Panc1 (cell line): ENCODE results near the gene ESR1. TPM values are rescaled to one million over a fixed set of nuclear protein-coding genes. Genes with fewer than 3 reads are reported as not detected.

Experiments used
- ATAC-seq: fragments of 200-7000 bp; cut with Tn5 transposase; 2 replicates; pipeline ENCODE4 v1.9.1; 2020; ENCODE audit warnings: mild to moderate bottlenecking, moderate library complexity
- BruUV-seq: library from RNA; stranded (reverse); fragments of 400-500 nt; replicated peaks from 2 replicates; lab custom pipeline; 2021; lab: Mats Ljungman, UMichigan
- CTCF ChIA-PET: fragments of 300-600 bp; sonication (Branson Sonifier 250); formaldehyde crosslinking; loops from one replicate; lab custom pipeline; 2022; ENCODE audit warnings: antibody characterized with exemption; lab: Charles Lee
- POLR2A ChIA-PET: fragments of 300-600 bp; sonication (Branson Sonifier 250); formaldehyde crosslinking; loops from one replicate; lab custom pipeline; 2022; ENCODE audit warnings: antibody characterized with exemption; lab: Charles Lee
- DNase-seq: peaks from one replicate; pipeline ENCODE4 v3.0.0-alpha.2; 2010; ENCODE audit warnings: low read depth, low spot score
- H3K27ac ChIP-seq: 2 replicates; pipeline ENCODE4 v1.5.1; 2011; ENCODE audit warnings: mild to moderate bottlenecking, low read length, inconsistent platforms
- H3K27me3 ChIP-seq: fragments of 200-500 bp; sonication (Bioruptor generic); 2 replicates; pipeline ENCODE4 v1.6.0; 2014; ENCODE audit warnings: low read length, inconsistent platforms; ENCODE audit not compliant: control insufficient read depth, insufficient read depth
- H3K36me3 ChIP-seq: fragments of 200-500 bp; sonication (Bioruptor generic); 2 replicates; pipeline ENCODE4 v1.5.1; 2014; ENCODE audit warnings: inconsistent platforms, mild to moderate bottlenecking, low read length, moderate library complexity; ENCODE audit not compliant: control insufficient read depth, insufficient read depth
- H3K4me1 ChIP-seq: 2 replicates; pipeline ENCODE4 v1.5.1; 2011; ENCODE audit warnings: inconsistent platforms, mild to moderate bottlenecking, low read length, moderate library complexity; ENCODE audit not compliant: control insufficient read depth, insufficient read depth
- H3K4me3 ChIP-seq, 2 experiments: 2 replicates each; pipeline ENCODE4 v1.5.1; 2011 to 2012; ENCODE audit warnings: low read depth in 2 of 2, low read length in 2 of 2, mild to moderate bottlenecking in 2 of 2, inconsistent platforms in 1 of 2, moderate library complexity in 1 of 2
- H3K9me3 ChIP-seq: fragments of 200-500 bp; sonication (Bioruptor generic); 2 replicates; pipeline ENCODE4 v1.5.1; 2014; ENCODE audit warnings: low read depth, mild to moderate bottlenecking, inconsistent platforms, low read length, moderate library complexity; ENCODE audit not compliant: control insufficient read depth, insufficient read depth
- POLR2AphosphoS5 ChIP-seq: IDR thresholded peaks from 2 replicates; pipeline ENCODE4 v1.6.1; 2012; ENCODE audit warnings: mild to moderate bottlenecking, low read depth, low read length, moderate library complexity
- SIN3A ChIP-seq: IDR thresholded peaks from 2 replicates; pipeline ENCODE4 v1.6.1; 2012; ENCODE audit warnings: low read depth, mild to moderate bottlenecking, low read length, moderate library complexity, borderline replicate concordance; ENCODE audit not compliant: insufficient read depth
- TCF7L2 ChIP-seq: IDR thresholded peaks from 2 replicates; pipeline ENCODE4 v1.6.1; 2011; ENCODE audit warnings: mild to moderate bottlenecking, low read depth, low read length, inconsistent platforms
- in situ Hi-C: cut with HindIII; loops from 2 replicates; pipeline ENCODE4 v1.10.0; 2016; ENCODE audit warnings: low sequenced_read_pairs, low pct_unique_long_range_greater_than_20kb
- intact Hi-C: fragments of 100-400 bp; cut with micrococcal nuclease; formaldehyde crosslinking; loops from one replicate; pipeline ENCODE4 v1.10.0; 2022; ENCODE audit not compliant: unreplicated experiment
- total RNA-seq: library from RNA; stranded (reverse); gene quantifications from one replicate; pipeline ENCODE4 v1.2.1, GENCODE V29; 2021; ENCODE audit not compliant: unreplicated experiment
- TF ChIP-seq, protein P1 (sequence below): fragments of 450-650 bp; IDR thresholded peaks from 2 replicates; pipeline ENCODE4 v1.5.1; 2017; ENCODE audit warnings: mild to moderate bottlenecking
- TF ChIP-seq, protein P2 (sequence below), 2 experiments: IDR thresholded peaks; 2 replicates each; pipeline ENCODE4 v1.6.1; 2011 to 2012; ENCODE audit warnings: low read depth in 2 of 2, control low read depth in 1 of 2, low read length in 1 of 2, mild to moderate bottlenecking in 1 of 2, moderate library complexity in 1 of 2; ENCODE audit not compliant: insufficient read depth in 1 of 2

ESR1 gene
- total RNA-seq, 1 experiment from 2014 or later: 0.03 TPM

DNA sequence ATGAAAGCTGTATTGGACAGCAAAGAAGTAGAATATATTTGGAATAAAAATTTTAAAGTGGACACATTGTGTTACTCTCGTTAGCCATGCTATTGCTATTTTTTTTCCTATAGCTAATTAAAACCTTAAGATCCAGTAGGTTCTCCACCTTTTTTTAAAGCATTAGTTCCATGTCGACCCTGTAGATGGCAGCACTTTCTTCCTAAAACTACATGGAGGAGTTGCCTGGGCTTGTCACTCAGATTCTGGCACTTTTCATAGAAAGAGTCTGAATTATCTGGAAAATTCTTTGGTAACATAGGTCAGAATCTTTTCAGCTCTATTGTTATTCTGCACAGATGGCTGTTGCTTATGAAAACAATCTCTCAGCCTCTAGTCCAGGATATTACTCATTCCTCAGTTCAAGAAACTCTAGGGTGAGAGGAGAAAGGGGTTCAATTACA, 42.0 kb upstream of the ESR1 start:
- H3K36me3 ChIP-seq: no peaks in the 10 kb centered on the region
- no TSS peak for BruUV-seq
- ATAC-seq (0 out of 2 replicates have a peak, but pooled peaks have one; percentile 59), DNase-seq (peak; percentile 39)
- no peaks in the 10 kb centered on the region; the same call in 1 of the 2 replicates for H3K4me1 ChIP-seq
- POLR2A ChIA-PET: interaction anchor here (0.6 kb wide), 1 partner anchor 278 kb away, joined by 5 read pairs; no protein-coding TSS in a partner anchor
- no peak overlapping the region for H3K4me3 ChIP-seq
- H3K27me3 ChIP-seq: no peaks in the 10 kb centered on the region
- no peak overlapping the region for H3K27ac ChIP-seq
- TF ChIP-seq, protein P1, sequence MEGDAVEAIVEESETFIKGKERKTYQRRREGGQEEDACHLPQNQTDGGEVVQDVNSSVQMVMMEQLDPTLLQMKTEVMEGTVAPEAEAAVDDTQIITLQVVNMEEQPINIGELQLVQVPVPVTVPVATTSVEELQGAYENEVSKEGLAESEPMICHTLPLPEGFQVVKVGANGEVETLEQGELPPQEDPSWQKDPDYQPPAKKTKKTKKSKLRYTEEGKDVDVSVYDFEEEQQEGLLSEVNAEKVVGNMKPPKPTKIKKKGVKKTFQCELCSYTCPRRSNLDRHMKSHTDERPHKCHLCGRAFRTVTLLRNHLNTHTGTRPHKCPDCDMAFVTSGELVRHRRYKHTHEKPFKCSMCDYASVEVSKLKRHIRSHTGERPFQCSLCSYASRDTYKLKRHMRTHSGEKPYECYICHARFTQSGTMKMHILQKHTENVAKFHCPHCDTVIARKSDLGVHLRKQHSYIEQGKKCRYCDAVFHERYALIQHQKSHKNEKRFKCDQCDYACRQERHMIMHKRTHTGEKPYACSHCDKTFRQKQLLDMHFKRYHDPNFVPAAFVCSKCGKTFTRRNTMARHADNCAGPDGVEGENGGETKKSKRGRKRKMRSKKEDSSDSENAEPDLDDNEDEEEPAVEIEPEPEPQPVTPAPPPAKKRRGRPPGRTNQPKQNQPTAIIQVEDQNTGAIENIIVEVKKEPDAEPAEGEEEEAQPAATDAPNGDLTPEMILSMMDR: peak; percentile 73; the same call in 1 of the 2 replicates
- TF ChIP-seq POLR2AphosphoS5: no peak
- CTCF ChIA-PET: interaction anchor here (0.6 to 1.3 kb wide), 2 partner anchors 359 to 502 kb away, joined by 3 to 4 read pairs; no protein-coding TSS in a partner anchor
- in situ Hi-C loops (no loop called here), intact Hi-C loops (loop anchor here (2.0 kb wide), 2 partner anchors 359 to 503 kb away; no protein-coding TSS in a partner anchor)
- H3K9me3 ChIP-seq: no peaks in the 10 kb centered on the region

DNA sequence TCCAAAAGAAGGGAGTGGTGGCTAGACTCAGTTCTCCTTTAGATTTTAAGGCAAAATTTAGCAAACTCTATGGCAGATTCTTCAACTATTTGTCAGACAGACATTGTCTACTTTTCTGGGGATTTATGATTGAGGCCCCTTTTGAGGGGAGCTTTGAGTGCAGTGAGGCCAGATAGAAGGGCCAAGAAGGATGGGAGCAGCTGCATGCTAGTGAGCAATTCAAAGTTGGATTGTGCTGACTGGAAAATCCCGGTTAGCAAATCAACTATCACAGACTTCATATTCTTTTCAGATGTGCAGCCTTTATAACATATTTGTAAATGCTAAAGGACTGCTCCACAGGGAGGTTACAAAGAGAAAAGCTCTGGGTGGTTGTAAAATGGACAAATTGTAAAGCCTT, 35.0 kb upstream of the ESR1 start:
- DNase-seq (no peak), ATAC-seq (no peak)
- Histone ChIP-seq H3K36me3 (no peaks in the 10 kb centered on the region), H3K27me3 (peaks cover 3% of the 10 kb centered on the region; the same call in 1 of the 2 replicates), H3K27ac (no peak overlapping the region), H3K9me3 (no peaks in the 10 kb centered on the region), H3K4me1 (no peaks in the 10 kb centered on the region), H3K4me3 (no peak overlapping the region)
- CTCF ChIA-PET: no interaction called here
- POLR2A ChIA-PET: no interaction called here
- TF ChIP-seq, protein P2, sequence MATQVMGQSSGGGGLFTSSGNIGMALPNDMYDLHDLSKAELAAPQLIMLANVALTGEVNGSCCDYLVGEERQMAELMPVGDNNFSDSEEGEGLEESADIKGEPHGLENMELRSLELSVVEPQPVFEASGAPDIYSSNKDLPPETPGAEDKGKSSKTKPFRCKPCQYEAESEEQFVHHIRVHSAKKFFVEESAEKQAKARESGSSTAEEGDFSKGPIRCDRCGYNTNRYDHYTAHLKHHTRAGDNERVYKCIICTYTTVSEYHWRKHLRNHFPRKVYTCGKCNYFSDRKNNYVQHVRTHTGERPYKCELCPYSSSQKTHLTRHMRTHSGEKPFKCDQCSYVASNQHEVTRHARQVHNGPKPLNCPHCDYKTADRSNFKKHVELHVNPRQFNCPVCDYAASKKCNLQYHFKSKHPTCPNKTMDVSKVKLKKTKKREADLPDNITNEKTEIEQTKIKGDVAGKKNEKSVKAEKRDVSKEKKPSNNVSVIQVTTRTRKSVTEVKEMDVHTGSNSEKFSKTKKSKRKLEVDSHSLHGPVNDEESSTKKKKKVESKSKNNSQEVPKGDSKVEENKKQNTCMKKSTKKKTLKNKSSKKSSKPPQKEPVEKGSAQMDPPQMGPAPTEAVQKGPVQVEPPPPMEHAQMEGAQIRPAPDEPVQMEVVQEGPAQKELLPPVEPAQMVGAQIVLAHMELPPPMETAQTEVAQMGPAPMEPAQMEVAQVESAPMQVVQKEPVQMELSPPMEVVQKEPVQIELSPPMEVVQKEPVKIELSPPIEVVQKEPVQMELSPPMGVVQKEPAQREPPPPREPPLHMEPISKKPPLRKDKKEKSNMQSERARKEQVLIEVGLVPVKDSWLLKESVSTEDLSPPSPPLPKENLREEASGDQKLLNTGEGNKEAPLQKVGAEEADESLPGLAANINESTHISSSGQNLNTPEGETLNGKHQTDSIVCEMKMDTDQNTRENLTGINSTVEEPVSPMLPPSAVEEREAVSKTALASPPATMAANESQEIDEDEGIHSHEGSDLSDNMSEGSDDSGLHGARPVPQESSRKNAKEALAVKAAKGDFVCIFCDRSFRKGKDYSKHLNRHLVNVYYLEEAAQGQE (IDR thresholded peaks at IDR 0.05; ENCODE audit: insufficient read depth in 1 of 2, low read depth in 2 of 2, low read length in 1 of 2): no peak
- no peak for TF ChIP-seq SIN3A
- TF ChIP-seq POLR2AphosphoS5: no peak
- no peak for TF ChIP-seq TCF7L2
- TF ChIP-seq, protein P1: no peak
- in situ Hi-C loops (no loop called here), intact Hi-C loops (no loop called here)
- BruUV-seq: no TSS peak
